GM19193 (cell line): ENCODE measurements around the gene OLIG3.

Experiments
- POLR2A ChIP-seq: IDR thresholded peaks from 4 replicates; pipeline ENCODE4 v1.6.1; 2011; ENCODE audit not compliant: insufficient read depth, insufficient read length; ENCODE audit errors: extremely low read depth

The OLIG3 gene

DNA sequence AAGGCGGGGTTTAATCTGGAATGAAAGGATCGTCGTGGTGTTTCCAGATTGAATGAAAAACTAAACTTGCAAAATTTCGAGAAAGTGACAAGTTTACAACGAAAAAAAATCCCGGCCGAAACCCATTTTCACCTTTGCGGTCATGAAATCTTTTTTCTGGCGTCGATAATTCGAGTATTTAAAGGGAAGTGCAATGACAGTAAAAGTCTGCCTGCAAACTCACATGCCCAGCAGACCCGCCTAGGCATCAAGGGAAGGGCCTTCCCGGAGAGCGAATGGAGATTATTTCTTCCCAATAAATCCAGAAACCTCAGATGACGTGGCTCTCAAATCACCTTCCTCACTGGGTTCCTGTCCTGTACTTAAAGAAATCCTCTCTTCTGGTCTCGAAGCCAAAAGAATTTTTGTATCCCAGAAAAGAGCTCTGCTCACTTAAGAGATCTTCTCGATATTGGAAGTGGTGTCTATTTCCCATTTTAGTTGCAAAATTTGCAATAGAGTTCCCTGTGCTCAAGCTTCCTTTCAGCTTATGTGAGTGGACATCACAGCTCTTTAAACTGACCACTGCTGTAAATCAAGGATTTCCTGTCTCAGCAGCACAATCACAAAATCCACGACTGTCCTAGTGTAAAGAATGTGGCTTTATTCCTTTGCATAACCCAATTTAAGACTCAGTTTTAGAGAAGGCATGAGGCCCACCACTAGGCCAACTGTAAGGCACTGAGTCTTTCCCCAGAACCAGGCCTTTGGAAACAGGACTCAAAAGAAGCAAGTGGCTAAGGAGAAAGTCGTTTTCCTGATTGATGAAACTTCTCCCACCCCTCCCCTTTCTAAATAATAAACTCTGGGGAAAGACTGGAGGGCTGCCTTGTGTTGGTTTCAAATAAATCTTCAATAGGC lies 3.9 kb downstream of the OLIG3 start:
- no peak for TF ChIP-seq POLR2A

DNA sequence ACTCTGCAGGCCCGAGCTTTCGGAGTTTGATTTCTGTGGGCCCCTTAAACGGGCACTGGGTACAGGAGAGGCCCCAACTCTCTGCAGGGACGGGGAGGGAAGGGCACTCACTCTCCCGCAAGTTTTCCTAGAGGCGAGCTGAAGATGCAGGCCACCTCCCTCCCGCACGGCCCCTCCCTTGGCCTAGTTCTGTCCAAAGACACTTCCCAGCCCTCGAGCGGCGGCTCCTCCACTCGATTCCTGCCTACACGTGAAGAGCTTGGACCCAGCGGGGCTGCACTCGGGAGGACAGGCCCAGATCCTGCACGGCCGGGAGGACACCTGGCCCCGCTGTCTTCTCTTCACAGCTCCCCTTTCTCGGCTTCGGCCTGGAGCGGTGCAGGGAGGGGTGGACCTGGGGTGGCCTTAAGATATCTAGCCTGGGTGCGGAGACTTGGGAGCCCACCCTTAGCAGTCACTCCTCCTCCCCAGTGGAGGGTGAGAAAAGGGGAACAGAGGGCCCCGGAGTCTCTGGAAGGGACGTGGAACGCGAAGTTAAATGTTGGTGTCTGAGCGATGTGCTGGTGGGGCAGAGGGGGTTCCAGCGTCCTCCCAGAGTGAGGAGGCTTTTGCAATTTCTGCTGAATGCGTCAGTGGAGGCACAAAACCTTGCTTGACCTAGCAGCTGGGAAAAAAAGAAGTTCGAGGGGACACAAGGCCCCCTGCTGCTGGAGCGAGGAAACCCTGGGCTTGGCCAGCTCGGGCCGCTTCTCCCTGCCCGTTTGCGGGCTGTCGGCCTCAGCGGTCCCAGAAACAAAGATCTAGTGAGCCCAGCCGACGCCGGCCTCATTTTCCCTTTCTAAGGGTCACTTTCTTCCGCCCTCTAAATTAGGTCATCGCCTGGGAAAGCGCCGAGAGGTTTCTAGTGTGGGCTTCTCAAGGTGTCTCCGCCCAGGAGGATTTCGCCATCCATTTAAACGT lies 4.9 kb downstream of the OLIG3 start:
- no peak for TF ChIP-seq POLR2A

DNA sequence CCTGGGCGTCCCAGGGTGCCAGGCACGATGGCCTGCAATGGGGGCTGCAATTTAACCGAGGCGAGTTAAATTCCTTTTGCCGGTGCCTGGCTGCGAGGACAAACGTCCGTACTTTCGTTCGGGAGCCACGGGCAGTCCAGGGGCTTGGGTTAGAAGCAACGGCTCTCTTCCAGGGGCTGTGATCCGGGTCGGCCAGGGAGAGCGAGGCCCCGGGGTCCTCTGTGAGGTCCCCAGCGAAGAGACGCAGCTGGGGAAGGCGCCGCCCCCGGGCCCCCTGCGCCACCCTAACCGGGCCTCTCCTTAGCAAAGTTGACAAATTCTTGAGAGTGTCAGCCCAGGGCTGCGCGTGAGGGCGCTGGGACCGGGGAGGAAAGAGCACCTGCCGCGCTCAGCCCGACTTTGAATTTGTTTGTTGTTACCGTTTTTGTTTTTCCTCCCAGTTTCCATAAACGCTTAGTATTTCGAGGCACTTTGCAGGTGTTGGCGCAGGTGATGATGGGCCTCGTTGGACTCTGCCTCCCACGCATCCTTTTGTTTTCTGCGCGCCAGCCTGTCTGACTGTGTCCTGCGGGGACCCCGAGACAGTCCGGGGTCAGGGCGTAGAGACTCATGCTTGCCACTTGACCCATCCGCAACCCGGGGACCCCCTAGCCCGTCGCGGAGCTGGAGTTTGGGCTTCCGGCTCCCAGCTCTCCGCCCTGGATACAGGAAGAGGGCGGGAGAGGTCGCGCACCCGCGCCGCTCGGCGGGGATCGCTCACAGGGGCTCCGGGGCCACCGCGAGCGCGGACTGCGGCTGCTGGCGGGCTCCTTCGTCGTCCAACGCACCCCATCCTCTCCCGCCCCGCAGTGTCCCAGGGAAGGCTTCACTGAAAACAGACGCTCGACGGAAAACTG lies 5.8 kb downstream of the OLIG3 start:
- no peak for TF ChIP-seq POLR2A

DNA sequence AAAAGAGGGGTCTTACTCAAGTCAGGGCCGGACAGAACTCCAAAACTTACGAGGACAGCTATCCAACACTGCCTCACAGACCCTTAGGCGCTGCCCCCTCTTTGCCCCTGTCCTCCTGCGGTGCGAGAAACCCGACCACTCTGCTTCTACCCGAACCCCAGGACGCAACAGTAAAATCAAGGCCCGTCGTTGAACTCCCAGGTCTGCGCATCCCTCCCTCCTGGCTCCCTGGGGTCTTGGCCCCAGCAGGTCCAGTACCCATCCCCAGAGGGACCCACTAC lies 6.4 kb downstream of the OLIG3 start:
- TF ChIP-seq POLR2A, result no peak

- TF ChIP-seq POLR2A, result no peak
Observed at GRCh38 chr6:137487181-137487868, 6.9 kb downstream of the OLIG3 start.

- TF ChIP-seq POLR2A, result no peak
Observed at GRCh38 chr6:137486416-137486815, 7.8 kb downstream of the OLIG3 start.

- TF ChIP-seq POLR2A, result no peak
Observed at GRCh38 chr6:137480431-137480830, 13.8 kb downstream of the OLIG3 start.

GRCh38 chr6:137475103-137475502 lies 19.1 kb downstream of the OLIG3 start:
- no peak for TF ChIP-seq POLR2A

GRCh38 chr6:137473598-137473997 lies 20.6 kb downstream of the OLIG3 start:
- no peak for TF ChIP-seq POLR2A

- TF ChIP-seq POLR2A, result no peak
Observed at GRCh38 chr6:137472641-137473137, 21.5 kb downstream of the OLIG3 start.

DNA sequence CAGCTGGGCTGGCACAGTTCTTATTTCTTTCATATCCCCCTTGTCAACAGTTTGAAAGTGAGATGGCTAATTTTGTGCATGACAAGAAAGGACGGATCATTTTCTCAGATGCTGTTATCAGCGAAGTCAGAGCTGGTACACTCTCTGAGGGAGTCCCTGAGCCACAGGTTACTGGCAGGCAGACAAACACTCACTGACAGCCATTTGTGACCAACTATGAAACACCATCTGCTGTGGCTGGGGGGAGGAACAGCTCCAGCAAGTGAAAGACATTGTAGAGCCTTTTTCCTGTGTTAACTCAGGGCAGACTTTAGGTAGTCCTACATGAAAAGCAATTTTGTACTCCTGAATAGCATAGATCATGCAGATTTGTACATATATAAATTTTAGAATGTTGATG lies 22.2 kb downstream of the OLIG3 start:
- TF ChIP-seq POLR2A, result no peak

DNA sequence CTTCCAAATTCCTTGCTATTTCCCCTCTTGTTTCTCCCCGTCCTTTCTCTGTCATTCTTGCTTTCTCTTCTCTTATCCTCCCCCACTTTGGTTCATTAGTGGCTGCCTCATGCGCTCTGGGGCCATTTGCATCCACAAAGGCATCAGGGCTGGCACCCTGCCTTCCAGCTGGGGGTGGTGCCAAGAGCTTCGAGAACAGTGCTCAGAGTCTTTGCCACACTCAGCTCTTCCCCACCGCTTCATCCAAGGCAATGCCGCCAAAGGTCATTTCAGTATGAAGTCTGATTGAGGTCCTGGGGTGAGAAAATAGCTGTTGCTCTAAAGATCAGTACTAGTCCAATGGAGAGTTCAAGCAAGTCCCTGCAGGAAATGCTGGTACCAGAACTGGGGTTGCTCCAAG lies 22.7 kb downstream of the OLIG3 start:
- no peak for TF ChIP-seq POLR2A

DNA sequence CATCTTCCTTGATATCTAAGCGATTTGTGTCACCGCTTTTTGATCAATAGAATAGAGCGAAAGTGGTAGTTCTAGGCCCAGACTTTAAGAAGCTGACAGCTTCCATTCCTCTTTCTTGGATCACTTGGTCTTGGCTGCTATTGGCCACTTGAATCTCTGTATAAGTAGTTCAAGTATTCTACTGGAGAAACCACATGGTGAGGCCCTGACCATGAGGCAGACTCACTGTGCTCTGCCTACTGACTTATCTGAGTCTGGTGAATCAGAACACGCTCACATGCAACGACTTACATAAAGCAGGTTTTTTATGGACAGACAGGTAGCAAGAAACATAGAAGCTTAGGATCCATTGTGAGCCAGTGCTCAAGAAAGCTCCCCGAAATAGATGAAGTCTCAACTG lies 27.0 kb downstream of the OLIG3 start:
- TF ChIP-seq POLR2A, result no peak
